GM18511 (cell line): ENCODE results near the gene RORC.
A peak's percentile ranks its signal among the peaks of the same experiment; 100 is the strongest.
"Not testable (repeated sequence)": the region's sequence is repeated elsewhere in the genome, so short reads cannot be mapped to it uniquely, and the experiment has no call there.

Source experiments
- ATAC-seq: cut with Tn5 transposase; IDR thresholded peaks from one replicate; pipeline ENCODE4 v1.9.1; 2021; ENCODE audit warnings: mild to moderate bottlenecking, moderate library complexity; ENCODE audit not compliant: unreplicated experiment

The RORC gene

DNA sequence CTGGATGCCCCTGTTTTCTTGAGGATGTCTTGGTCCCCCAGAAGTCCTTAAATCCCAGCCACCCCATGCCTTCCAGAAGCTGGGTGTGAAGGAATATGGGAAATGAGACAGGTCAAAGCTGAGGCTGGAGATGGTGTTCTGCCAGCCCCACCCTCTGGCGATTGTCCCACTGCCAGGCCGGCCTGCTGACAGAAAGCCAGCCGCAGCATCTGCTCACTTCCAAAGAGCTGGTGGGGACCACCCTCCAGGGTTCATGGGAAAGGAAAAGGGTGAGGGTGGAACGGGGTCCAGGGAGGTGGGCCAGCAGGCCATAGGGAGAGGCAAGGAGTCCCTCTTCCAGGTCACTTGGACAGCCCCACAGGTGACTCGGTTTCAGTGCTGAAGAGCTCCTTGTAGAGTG lies 24.5 kb downstream of the RORC start:
- no peak for ATAC-seq

GRCh38 chr1:151806170-151806569 lies 25.4 kb downstream of the RORC start:
- no peak for ATAC-seq

DNA sequence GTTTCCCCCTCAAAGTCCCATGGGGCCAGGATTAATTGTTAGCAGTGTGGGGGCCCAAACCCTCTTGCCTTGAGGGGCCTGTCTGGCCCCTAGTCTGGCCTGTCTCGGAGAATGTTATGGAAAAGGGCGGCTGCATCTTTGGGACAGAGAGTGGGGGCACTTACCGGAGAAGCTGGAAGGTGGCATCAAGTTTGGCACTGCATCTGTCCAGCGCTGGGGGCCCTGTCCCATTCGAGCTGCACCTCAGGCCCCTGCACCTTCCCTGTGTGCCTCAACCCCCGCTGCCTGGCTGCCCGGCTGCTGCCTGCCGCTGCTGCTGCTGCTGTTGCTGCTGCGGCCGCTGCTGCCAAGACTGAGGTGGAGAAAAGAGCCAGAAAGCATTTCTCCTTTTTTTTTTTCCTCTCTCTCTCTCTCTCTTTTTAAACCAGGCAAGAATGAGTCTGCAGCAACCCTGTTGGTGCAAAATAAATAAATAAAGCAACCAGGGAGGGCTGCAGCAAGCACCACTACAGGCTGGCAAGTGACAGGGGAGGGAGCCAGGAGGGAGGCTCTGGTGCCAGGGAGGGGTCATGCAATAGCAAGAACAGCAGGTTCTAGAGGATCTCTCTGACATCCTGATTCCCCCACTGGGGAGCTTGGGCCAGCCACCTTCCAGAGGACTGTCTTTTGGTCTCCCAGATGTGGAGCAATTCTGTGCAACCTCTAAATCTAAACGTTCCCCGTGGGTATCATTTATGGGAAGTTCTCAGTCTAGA lies 26.4 kb downstream of the RORC start, which contains the start of gene LINGO4:
TSS of gene LINGO4 (minus strand) at position 354 of the 755 bp plus-strand sequence. CDS start 2,715 bp downstream, outside the sequence.
- no peak for ATAC-seq

DNA sequence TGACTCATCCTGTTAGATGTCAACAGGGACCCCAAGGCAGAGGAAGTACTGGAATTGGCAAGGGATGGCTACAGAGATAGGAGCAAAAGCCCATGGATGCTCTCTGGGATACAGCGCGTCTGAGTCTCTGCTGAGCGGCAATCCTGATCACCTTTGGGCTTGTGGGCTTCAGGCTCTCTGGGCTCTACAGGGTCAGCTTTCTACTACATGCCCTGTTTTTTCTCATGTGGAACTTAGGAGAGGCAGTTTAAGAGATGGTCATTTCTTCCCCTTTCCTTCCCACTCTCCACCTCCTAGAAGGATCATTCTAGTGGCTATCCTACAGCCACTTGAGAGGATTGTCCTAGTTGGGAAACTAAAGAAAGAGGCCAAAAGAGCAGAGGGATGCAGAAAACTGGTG lies 27.7 kb downstream of the RORC start:
- ATAC-seq, result no peak

GRCh38 chr1:151803164-151803563 lies 28.4 kb downstream of the RORC start:
- ATAC-seq, result no peak

- no peak for ATAC-seq
Measured at GRCh38 chr1:151802372-151802771, 29.2 kb downstream of the RORC start.

- ATAC-seq, result no peak
Measured at GRCh38 chr1:151801846-151802245, 29.8 kb downstream of the RORC start.

GRCh38 chr1:151801310-151801820 lies 30.2 kb downstream of the RORC start:
- ATAC-seq, result no peak

GRCh38 chr1:151800830-151801229 lies 30.8 kb downstream of the RORC start:
- ATAC-seq, result no peak

DNA sequence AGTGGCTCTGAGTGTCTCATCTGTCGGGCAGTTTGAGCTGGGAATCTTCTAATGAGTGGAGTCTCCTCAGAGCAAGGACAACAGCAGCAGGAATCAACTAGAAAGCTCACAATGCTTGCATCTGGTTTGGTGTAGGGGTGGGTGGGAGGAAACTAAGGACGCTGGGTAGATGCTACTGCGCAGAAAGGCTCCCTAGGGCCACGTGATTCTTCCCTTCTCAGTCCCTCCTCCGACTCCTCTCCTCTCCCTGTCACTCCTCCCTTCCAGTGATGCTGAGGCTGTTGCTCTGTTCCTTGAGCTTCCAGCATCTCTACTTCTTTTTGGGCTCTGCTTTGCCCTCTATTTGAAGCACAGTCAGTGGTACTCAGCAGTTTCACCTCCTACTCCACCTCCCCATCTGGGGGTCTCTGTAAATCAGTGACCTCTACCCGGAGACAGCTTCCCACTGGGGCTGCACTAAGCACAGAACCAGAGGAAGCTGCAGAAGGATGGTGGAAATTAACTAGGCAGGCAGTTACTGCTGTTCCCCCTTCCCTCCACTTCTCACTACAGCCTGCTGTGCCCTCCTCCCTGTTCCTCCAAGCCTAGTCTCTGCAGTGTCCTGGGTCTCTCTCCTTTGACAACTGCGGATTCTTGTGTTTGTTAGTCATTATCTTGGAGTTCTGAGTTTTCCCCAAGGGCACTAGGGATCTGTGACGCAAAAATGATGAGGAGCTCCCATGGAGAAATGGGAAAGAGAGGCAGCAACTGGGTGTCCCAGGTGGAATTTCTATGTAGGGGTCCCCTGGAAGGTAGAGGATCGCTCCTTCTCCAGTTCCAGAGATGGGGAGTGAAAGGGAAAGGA lies 32.2 kb downstream of the RORC start:
- no peak for ATAC-seq

- no peak for ATAC-seq
Measured at GRCh38 chr1:151798571-151798970, 33.0 kb downstream of the RORC start.

DNA sequence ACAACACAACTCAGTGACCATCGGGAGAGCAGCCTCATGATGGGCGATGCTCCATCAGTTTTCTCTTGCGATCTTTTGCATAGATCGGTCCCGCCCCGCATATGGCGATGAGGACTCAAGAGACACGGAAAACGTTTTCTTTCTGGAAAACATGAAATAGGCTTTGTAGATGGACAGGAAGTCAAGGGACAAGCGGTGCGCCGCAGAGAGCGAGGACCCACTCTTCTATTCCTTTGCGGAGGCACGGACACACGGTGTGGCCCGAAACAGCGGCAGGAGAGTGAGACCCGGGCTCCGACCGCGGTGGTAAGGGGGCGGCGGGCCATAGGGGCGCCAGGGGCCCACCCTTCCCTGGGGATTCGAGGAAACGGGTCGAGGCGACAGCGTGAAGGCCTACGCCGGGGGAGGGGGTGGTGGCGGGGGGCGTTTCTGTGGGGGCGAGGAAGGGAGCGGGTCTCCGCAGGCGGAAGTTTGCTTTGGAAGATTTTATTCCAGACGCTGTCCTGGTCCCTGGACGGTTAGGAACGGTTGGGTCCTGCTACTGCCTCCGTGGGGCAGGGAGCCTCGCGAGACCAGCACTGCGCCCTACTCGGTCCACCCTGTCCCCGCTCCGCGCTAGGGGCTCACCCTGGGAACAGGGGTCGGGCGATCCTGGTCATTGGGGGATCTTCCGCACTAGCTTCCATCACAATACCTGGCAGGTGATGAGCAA lies 40.5 kb downstream of the RORC start:
- ATAC-seq, result peak; percentile 7

GRCh38 chr1:151790071-151790939 lies 41.3 kb downstream of the RORC start, which contains the start of gene TDRKH:
Gene TDRKH, minus strand, starts transcription at chr1:151790500. Its CDS starts 7,478 bp downstream, at chr1:151783022.
- ATAC-seq, result peak; percentile 96

- no peak for ATAC-seq
Measured at GRCh38 chr1:151787689-151788088, 43.9 kb downstream of the RORC start.

DNA sequence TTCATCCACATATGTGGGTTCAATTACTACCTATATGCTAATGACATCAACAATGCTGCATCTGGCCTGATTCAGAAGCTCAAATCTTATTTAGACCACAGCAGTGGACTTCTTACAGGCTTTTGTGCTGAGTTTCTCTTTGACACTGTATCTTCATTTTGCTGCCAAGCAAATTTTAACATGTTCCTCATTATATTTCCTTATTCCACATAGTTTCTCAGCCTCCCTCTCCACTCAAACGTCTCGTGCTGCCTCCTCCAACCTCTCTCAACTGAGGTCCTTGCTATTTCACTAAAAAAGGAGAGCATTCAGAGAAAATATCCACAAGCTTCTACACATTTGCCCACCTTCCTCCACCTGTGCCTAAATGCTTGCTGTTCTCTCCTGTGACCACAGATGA lies 47.8 kb downstream of the RORC start:
- no peak for ATAC-seq

DNA sequence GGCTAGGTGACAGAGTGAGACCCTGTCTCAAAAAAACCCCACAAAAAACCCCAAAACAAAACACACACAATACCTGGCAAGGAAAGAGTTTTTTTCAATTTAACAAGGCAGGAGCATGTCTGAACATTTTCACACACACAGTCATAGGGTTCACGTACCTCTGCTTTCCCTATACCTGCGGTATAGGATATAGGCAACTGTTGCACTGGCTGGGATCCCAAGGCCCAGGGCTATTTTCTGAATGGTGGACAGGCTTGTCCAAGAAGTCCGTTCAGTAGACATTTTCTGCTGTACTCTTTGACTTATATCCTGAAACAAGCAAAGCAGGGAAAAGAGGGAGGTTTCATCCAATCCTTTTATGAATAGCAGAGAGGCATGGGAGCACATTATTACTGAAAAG lies 48.9 kb downstream of the RORC start:
- no peak for ATAC-seq

DNA sequence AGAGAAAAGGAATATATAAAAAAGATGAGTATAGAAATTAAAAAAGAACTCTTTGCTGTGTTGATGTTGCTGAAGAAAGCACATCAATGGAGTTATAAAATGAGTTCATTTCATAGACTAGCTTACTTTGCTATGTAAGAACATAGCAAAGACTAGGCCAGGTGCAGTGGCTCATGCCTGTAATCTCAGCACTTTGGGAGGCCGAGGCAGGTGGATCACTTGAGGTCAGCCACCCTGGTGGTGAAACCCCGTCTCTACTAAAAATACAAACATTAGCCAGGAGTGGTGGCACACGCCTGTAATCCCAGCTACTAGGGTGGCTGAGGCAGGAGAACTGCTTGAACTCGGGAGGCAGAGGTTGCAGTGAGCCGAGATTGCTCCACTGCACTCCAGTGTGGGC lies 49.6 kb downstream of the RORC start:
- not testable (repeated sequence) for ATAC-seq

GRCh38 chr1:151780736-151781135 lies 50.9 kb downstream of the RORC start:
- ATAC-seq, result not testable (repeated sequence)

DNA sequence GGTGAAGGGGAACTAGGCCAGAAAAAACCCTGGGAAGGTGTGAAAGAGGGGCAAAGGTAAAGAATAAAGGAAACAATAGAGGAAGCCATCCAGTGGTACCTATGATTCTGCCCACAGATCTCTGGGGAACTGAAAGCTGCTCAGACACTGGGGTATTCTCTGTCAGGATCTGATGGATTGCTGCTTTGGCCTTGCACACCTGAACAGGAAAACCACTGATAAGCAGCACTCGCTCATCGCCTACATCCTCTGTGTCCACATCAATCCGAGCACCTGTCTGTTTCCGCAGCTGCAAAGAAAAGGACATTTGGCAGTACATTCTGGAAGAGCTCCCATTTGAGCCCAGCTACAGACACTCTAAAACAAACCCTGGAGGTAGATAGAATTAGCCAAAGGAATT lies 51.8 kb downstream of the RORC start:
- no peak for ATAC-seq

DNA sequence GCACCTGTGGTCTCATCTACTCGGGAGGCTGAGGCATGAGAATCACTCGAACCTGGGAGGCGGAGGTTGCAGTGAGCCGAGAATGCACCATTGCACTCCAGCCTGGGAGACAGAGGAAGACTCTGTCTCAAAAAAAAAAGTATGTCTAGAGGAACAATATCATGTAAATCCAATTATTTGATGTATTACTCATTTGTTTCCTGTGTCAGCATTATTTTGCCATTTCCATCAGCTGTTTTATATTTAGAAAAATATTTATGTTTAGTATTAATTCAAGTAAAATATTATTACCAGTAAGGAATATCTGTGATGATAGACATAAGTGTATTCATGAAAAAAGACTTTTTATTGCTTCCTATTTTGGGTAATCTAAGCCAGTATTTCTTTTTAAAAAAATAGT lies 54.3 kb downstream of the RORC start:
- ATAC-seq, result no peak
